ENCODE data around the gene ARPP21.

GRCh38 chr3:35658686-35659085 is 19.4 kb downstream of the ARPP21 start:
- TF ChIP-seq CTCF (conservative IDR thresholded peaks at IDR 0.05): no peak
- no peak for TF ChIP-seq ZFX (IDR thresholded peaks at IDR 0.05)
